Lower leg skin (tissue), 4 donors: Measurements from ENCODE around the gene CA5A. TPM values are rescaled to one million over a fixed set of nuclear protein-coding genes. Genes with fewer than 3 reads are reported as not detected.
A peak's percentile ranks its signal among the peaks of the same experiment; 100 is the strongest.

Experiments
- DNase-seq, 2 donors: peaks; one replicate each; pipeline ENCODE4 v3.0.0-alpha.2; 2019; ENCODE audit warnings: low spot score in 2 of 2
- H3K4me3 ChIP-seq: fragments of 200-600 bp; sonication (generic); 2 replicates; pipeline ENCODE4 v1.5.1; 2017; ENCODE audit warnings: mild to moderate bottlenecking, low read depth; ENCODE audit not compliant: poor library complexity, severe bottlenecking
- POLR2A ChIP-seq, 2 donors: fragments of 450-650 bp; IDR thresholded peaks; one replicate each; pipeline ENCODE4 v1.6.1; 2016 to 2017; ENCODE audit warnings: antibody characterized with exemption in 2 of 2, mild to moderate bottlenecking in 1 of 2, moderate library complexity in 1 of 2
- WGBS, 2 donors: methylation state at CpG; one replicate each; pipeline ENCODE4 v1.1.5; 2018; 5-methylcytosine and 5-hydroxymethylcytosine counted together
- intact Hi-C: fragments of 100-400 bp; cut with DNase I; formaldehyde crosslinking; loops from one replicate; pipeline ENCODE4 v1.15.0; 2023; ENCODE audit warnings: low total_unique reads
- total RNA-seq, 4 donors: library from RNA; depleted of rRNA; stranded (reverse); fragments of >200 nt; gene quantifications; one replicate each; pipeline ENCODE4 v1.1.0, GENCODE V29; 2016
- TF ChIP-seq, protein P1 (sequence below), 3 donors: fragments of 450-650 bp; IDR thresholded peaks; one replicate each; pipeline ENCODE4 v1.5.1; 2016; ENCODE audit warnings: antibody characterized with exemption in 3 of 3, mild to moderate bottlenecking in 3 of 3, moderate library complexity in 2 of 3

Gene CA5A
- total RNA-seq, 4 donors from 2014 or later: not detected

DNA sequence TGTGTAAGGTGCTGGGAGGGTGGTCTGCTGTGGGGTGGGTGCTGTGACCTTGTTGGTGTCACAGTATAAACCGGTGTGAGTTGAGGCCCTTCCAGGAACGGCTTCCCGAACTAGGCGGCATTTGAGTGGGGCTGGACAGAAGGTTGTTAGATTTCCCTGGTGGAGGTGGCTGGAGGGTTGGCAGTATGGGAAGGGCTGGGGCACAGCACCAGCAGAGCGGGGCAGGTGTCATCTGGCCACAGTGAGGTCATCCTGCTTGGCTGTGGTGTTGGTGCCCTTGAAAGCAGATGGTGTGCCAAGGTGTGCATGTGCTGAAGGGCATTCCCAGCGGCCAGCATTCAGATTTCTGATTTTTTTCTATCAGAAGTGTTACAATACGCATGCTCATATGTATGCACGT lies 43.0 kb upstream of the CA5A start:
- DNase-seq: peak in 1 of 2 donors; percentile 63
- intact Hi-C loops: no loop called here
- 90 to 95% methylated on average over 7 to 8 of the region's 8 CpGs for WGBS, 2 donors
- no peak overlapping the region for H3K4me3 ChIP-seq
- no peak for TF ChIP-seq POLR2A (IDR thresholded peaks at IDR 0.05)
- TF ChIP-seq, protein P1, sequence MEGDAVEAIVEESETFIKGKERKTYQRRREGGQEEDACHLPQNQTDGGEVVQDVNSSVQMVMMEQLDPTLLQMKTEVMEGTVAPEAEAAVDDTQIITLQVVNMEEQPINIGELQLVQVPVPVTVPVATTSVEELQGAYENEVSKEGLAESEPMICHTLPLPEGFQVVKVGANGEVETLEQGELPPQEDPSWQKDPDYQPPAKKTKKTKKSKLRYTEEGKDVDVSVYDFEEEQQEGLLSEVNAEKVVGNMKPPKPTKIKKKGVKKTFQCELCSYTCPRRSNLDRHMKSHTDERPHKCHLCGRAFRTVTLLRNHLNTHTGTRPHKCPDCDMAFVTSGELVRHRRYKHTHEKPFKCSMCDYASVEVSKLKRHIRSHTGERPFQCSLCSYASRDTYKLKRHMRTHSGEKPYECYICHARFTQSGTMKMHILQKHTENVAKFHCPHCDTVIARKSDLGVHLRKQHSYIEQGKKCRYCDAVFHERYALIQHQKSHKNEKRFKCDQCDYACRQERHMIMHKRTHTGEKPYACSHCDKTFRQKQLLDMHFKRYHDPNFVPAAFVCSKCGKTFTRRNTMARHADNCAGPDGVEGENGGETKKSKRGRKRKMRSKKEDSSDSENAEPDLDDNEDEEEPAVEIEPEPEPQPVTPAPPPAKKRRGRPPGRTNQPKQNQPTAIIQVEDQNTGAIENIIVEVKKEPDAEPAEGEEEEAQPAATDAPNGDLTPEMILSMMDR (IDR thresholded peaks at IDR 0.05): no peak

DNA sequence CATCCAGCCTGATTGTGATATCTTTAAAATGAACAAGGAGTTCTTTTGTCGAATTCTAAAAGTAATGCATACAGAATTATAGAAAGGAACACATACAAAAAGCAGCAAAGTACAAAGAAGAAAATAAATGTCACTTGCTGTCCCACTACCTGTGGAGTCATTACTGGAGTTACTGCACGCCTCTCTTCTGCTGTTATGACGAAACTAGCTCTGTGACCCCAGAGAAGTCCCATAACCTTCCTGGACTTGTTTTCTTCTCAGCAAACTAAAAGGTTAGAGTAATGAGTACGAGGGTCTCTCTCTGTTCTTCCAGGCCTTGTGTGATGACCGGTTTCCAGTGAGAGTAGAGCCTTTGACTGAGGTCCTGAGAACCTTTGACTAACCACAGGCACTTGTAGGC lies 41.8 kb upstream of the CA5A start:
- H3K4me3 ChIP-seq: no peak overlapping the region
- TF ChIP-seq POLR2A (IDR thresholded peaks at IDR 0.05): no peak
- TF ChIP-seq, protein P1 (IDR thresholded peaks at IDR 0.05): no peak
- DNase-seq: no peak
- intact Hi-C loops: no loop called here
- WGBS, 2 donors: 91 to 94% methylated on average over 5 of the region's 5 CpGs

- no peak for DNase-seq
- H3K4me3 ChIP-seq: no peak overlapping the region
- 74 to 79% methylated on average over 3 of the region's 3 CpGs for WGBS, 2 donors
- intact Hi-C loops: no loop called here
- TF ChIP-seq, protein P1 (IDR thresholded peaks at IDR 0.05): no peak
- no peak for TF ChIP-seq POLR2A (IDR thresholded peaks at IDR 0.05)
Measured at GRCh38 chr16:87976665-87977064, 40.3 kb upstream of the CA5A start.

- TF ChIP-seq POLR2A (IDR thresholded peaks at IDR 0.05): no peak
- TF ChIP-seq, protein P1 (IDR thresholded peaks at IDR 0.05): no peak
- WGBS, 2 donors: 89 to 94% methylated on average over 9 of the region's 9 CpGs
- intact Hi-C loops: no loop called here
- no peak overlapping the region for H3K4me3 ChIP-seq
- no peak for DNase-seq
Measured at GRCh38 chr16:87974178-87974577, 37.8 kb upstream of the CA5A start.

- WGBS, 2 donors: 55 to 58% methylated on average over 3 of the region's 3 CpGs
- H3K4me3 ChIP-seq: no peak overlapping the region
- intact Hi-C loops: no loop called here
- TF ChIP-seq, protein P1 (IDR thresholded peaks at IDR 0.05): no peak
- TF ChIP-seq POLR2A (IDR thresholded peaks at IDR 0.05): no peak
- DNase-seq: no peak
Measured at GRCh38 chr16:87973717-87974116, 37.4 kb upstream of the CA5A start.

- DNase-seq: no peak
- intact Hi-C loops: no loop called here
- no peak overlapping the region for H3K4me3 ChIP-seq
- 93 to 97% methylated on average over 2 of the region's 2 CpGs for WGBS, 2 donors
- TF ChIP-seq, protein P1 (IDR thresholded peaks at IDR 0.05): no peak
- TF ChIP-seq POLR2A (IDR thresholded peaks at IDR 0.05): no peak
Measured at GRCh38 chr16:87971933-87972332, 35.6 kb upstream of the CA5A start.
